Fibroblast of the aortic adventitia (primary cell): ENCODE data around the gene MUS81. TPM values are rescaled to one million over a fixed set of nuclear protein-coding genes. Genes with fewer than 3 reads are reported as not detected.

Experiments used
- DNase-seq: peaks from one replicate; pipeline ENCODE4 v3.0.0-alpha.2; 2010; ENCODE audit warnings: low read depth
- H3K4me3 ChIP-seq: 2 replicates; pipeline ENCODE4 v1.5.1; 2011; ENCODE audit warnings: low read depth, mild to moderate bottlenecking, control low read depth, low read length, moderate library complexity
- CTCF ChIP-seq: IDR thresholded peaks from 2 replicates; pipeline ENCODE4 v1.5.1; 2011; ENCODE audit warnings: mild to moderate bottlenecking, low read length, control low read depth, inconsistent platforms; ENCODE audit not compliant: insufficient read depth
- total RNA-seq: library from RNA; depleted of rRNA; stranded (reverse); fragments of >200 nt; gene quantifications from 2 replicates; pipeline ENCODE4 v1.2.3, GENCODE V29; 2012; ENCODE audit warnings: low replicate concordance

MUS81 gene
- total RNA-seq, 1 donor = 31.8 TPM

- TF ChIP-seq CTCF = no peak
- H3K4me3 ChIP-seq = peak overlapping the region; percentile 14
- DNase-seq = no peak
These were observed 36.1 kb downstream of the MUS81 start for GRCh38 chr11:65896034-65896999.

GRCh38 chr11:65897020-65897471, 36.8 kb downstream of the MUS81 start:
- peak overlapping the region; percentile 14 for H3K4me3 ChIP-seq
- peak; percentile 49 for DNase-seq
- no peak for TF ChIP-seq CTCF

- DNase-seq = peak; percentile 58
- peak overlapping the region; percentile 87 for H3K4me3 ChIP-seq
- TF ChIP-seq CTCF = no peak
These were observed 38.6 kb downstream of the MUS81 start for GRCh38 chr11:65898656-65899355.

GRCh38 chr11:65899356-65900124, 39.3 kb downstream of the MUS81 start:
- DNase-seq = peak; percentile 65
- no peak for TF ChIP-seq CTCF

GRCh38 chr11:65900125-65900898, 40.1 kb downstream of the MUS81 start, which contains the start of gene FOSL1:
FOSL1 (minus strand) TSS chr11:65900388; CDS start chr11:65900339, 49 bp downstream.
- DNase-seq = peak; percentile 93
- no peak for TF ChIP-seq CTCF
- H3K4me3 ChIP-seq = peak within 1 kb of the TSS; percentile 87

More at GRCh38 chr11:65899356-65900124, 39.3 kb downstream of the MUS81 start:
- peak overlapping the region; percentile 87 for H3K4me3 ChIP-seq

GRCh38 chr11:65900899-65901180, 40.6 kb downstream of the MUS81 start:
- DNase-seq = no peak
- H3K4me3 ChIP-seq = no peak overlapping the region
- no peak for TF ChIP-seq CTCF
